GM12873 (cell line): ENCODE measurements around the gene SYT12.
A peak's percentile ranks its signal among the peaks of the same experiment; 100 is the strongest.

Source experiments
- CTCF ChIP-seq: IDR thresholded peaks from 2 replicates; pipeline ENCODE4 v1.5.1; 2012; ENCODE audit warnings: low read depth, mild to moderate bottlenecking, moderate library complexity, low read length, control low read depth; ENCODE audit not compliant: insufficient read depth; ENCODE audit errors: missing control alignments

SYT12 gene

GRCh38 chr11:67033661-67034166, 10.8 kb downstream of the SYT12 start:
- TF ChIP-seq CTCF = no peak

- no peak for TF ChIP-seq CTCF
Observed at GRCh38 chr11:67034350-67034749, 11.4 kb downstream of the SYT12 start.

- TF ChIP-seq CTCF = no peak
Observed at GRCh38 chr11:67040147-67040546, 17.2 kb downstream of the SYT12 start.

GRCh38 chr11:67041602-67042001, 18.7 kb downstream of the SYT12 start:
- no peak for TF ChIP-seq CTCF

GRCh38 chr11:67043572-67044349, 20.8 kb downstream of the SYT12 start:
- no peak for TF ChIP-seq CTCF

- peak; percentile 34 for TF ChIP-seq CTCF
Observed at GRCh38 chr11:67044496-67044895, 21.6 kb downstream of the SYT12 start.

GRCh38 chr11:67045314-67045713, 22.4 kb downstream of the SYT12 start:
- no peak for TF ChIP-seq CTCF
